Measurements from ENCODE around the gene ZNF407.

Gene ZNF407

DNA sequence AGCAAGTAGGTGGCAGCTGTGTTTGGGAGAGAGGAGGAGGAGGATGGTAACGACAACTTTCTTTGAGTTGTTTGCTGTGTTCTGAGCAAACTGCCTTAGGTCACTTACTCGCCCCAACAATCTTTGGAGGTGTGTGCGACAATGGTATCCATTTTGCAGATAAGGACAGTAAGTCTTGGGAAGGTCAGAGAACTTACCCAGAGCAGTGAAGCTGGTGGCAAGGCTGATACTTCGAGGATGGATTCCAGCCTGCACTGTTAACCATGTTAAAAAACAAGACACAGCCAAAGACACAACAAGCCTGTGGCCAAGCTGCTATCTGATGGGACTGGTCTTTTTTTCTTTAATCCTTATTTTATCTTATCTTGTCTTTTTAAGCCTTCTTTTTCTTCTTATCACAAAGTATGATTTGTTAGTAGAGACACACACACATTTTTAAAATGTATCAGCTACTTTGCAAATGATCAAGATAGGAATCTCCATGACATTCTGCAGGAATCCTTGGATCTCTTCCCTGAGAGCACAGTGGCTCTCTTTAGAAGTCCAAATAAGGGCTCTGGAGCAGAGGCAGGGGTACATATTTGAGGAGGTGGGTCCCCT is 35.4 kb upstream of the ZNF407 start:
- TF ChIP-seq CEBPB (IDR thresholded peaks at IDR 0.05) (no peak), TAF1 (IDR thresholded peaks at IDR 0.05; ENCODE audit: low read depth) (no peak), TCF12 (IDR thresholded peaks at IDR 0.05; ENCODE audit: low read depth) (no peak), EP300 (IDR thresholded peaks at IDR 0.05; ENCODE audit: borderline replicate concordance) (no peak), ZBTB7A (IDR thresholded peaks at IDR 0.05; ENCODE audit: low read depth) (no peak), FOXM1 (IDR thresholded peaks at IDR 0.05; ENCODE audit: borderline replicate concordance, low read depth) (no peak), RAD21 (IDR thresholded peaks at IDR 0.05; ENCODE audit: low read depth) (no peak), NFIC (IDR thresholded peaks at IDR 0.05) (no peak)
- TF ChIP-seq, protein P1, sequence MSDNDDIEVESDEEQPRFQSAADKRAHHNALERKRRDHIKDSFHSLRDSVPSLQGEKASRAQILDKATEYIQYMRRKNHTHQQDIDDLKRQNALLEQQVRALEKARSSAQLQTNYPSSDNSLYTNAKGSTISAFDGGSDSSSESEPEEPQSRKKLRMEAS (IDR thresholded peaks at IDR 0.05) = no peak
- TF ChIP-seq, protein P2, sequence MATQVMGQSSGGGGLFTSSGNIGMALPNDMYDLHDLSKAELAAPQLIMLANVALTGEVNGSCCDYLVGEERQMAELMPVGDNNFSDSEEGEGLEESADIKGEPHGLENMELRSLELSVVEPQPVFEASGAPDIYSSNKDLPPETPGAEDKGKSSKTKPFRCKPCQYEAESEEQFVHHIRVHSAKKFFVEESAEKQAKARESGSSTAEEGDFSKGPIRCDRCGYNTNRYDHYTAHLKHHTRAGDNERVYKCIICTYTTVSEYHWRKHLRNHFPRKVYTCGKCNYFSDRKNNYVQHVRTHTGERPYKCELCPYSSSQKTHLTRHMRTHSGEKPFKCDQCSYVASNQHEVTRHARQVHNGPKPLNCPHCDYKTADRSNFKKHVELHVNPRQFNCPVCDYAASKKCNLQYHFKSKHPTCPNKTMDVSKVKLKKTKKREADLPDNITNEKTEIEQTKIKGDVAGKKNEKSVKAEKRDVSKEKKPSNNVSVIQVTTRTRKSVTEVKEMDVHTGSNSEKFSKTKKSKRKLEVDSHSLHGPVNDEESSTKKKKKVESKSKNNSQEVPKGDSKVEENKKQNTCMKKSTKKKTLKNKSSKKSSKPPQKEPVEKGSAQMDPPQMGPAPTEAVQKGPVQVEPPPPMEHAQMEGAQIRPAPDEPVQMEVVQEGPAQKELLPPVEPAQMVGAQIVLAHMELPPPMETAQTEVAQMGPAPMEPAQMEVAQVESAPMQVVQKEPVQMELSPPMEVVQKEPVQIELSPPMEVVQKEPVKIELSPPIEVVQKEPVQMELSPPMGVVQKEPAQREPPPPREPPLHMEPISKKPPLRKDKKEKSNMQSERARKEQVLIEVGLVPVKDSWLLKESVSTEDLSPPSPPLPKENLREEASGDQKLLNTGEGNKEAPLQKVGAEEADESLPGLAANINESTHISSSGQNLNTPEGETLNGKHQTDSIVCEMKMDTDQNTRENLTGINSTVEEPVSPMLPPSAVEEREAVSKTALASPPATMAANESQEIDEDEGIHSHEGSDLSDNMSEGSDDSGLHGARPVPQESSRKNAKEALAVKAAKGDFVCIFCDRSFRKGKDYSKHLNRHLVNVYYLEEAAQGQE (IDR thresholded peaks at IDR 0.05; ENCODE audit: low read depth) = no peak
- TF ChIP-seq, protein P3, sequence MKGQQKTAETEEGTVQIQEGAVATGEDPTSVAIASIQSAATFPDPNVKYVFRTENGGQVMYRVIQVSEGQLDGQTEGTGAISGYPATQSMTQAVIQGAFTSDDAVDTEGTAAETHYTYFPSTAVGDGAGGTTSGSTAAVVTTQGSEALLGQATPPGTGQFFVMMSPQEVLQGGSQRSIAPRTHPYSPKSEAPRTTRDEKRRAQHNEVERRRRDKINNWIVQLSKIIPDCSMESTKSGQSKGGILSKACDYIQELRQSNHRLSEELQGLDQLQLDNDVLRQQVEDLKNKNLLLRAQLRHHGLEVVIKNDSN (IDR thresholded peaks at IDR 0.05) = no peak

DNA sequence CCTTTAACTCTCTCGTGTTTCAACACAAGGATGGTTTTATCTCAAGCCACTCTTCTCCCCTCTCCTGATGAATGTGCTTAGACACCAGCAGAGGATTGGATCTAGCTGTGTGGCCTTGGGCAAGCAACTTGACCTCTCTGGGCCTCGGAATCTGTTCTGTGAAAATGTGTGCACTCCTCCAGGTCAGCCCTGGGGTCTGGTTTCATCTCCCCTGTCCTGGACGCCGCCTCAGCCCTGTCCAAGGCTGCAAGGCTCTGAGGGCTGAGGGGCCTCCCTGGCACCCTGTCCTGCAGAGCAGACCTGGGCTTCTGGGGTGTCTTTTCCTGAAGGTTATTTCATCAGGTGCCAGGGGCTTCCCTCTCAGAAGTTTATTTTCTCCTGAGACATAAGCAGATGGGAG is 34.9 kb upstream of the ZNF407 start:
- no peak for TF ChIP-seq EGR1 (IDR thresholded peaks at IDR 0.05)
- no peak for TF ChIP-seq YY1 (IDR thresholded peaks at IDR 0.05; ENCODE audit: low read depth)
- TF ChIP-seq FOXM1 (IDR thresholded peaks at IDR 0.05; ENCODE audit: borderline replicate concordance, low read depth) = no peak
- no peak for TF ChIP-seq EP300 (IDR thresholded peaks at IDR 0.05; ENCODE audit: borderline replicate concordance)
- TF ChIP-seq CEBPB (IDR thresholded peaks at IDR 0.05) = no peak
- no peak for TF ChIP-seq CREB1 (IDR thresholded peaks at IDR 0.05; ENCODE audit: low read depth)
- TF ChIP-seq, protein P3 (IDR thresholded peaks at IDR 0.05) = no peak
- TF ChIP-seq RAD21 (IDR thresholded peaks at IDR 0.05; ENCODE audit: low read depth) = no peak
- TF ChIP-seq, protein P2 (IDR thresholded peaks at IDR 0.05; ENCODE audit: low read depth) = no peak
- no peak for TF ChIP-seq NFIC (IDR thresholded peaks at IDR 0.05)
- no peak for TF ChIP-seq ZBTB7A (IDR thresholded peaks at IDR 0.05; ENCODE audit: low read depth)
- no peak for TF ChIP-seq TEAD4 (IDR thresholded peaks at IDR 0.05)
- TF ChIP-seq, protein P1 (IDR thresholded peaks at IDR 0.05) = no peak
- TF ChIP-seq TCF12 (IDR thresholded peaks at IDR 0.05; ENCODE audit: low read depth) = no peak
- TF ChIP-seq TAF1 (IDR thresholded peaks at IDR 0.05; ENCODE audit: low read depth) = no peak

DNA sequence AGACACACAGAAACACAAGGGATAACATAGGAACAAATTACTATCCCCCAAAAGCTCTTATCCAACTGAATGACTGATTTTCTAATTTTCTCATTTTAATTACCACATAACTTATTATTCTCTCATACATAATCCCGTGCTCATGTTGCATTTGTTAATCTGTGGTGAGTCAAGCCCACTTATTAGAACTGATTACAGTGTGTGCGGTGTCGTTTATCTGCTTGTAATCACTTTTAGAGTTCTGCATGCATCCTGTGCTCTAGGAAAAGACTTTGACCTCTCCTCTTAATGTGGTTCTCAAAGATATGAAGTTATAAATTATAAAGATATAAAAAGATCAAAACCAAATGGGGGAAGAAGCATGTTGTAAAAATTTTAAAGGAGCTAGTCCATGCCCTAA is 33.7 kb upstream of the ZNF407 start:
- TF ChIP-seq TCF12 (IDR thresholded peaks at IDR 0.05; ENCODE audit: low read depth) = no peak
- no peak for TF ChIP-seq ZBTB7A (IDR thresholded peaks at IDR 0.05; ENCODE audit: low read depth)
- no peak for TF ChIP-seq NFIC (IDR thresholded peaks at IDR 0.05)
- TF ChIP-seq RAD21 (IDR thresholded peaks at IDR 0.05; ENCODE audit: low read depth) = no peak
- TF ChIP-seq TEAD4 (IDR thresholded peaks at IDR 0.05) = no peak
- TF ChIP-seq CEBPB (IDR thresholded peaks at IDR 0.05) = no peak
- TF ChIP-seq, protein P1 (IDR thresholded peaks at IDR 0.05) = no peak
- TF ChIP-seq, protein P3 (IDR thresholded peaks at IDR 0.05) = no peak
- TF ChIP-seq, protein P2 (IDR thresholded peaks at IDR 0.05; ENCODE audit: low read depth) = no peak
- TF ChIP-seq CREB1 (IDR thresholded peaks at IDR 0.05; ENCODE audit: low read depth) = no peak
- no peak for TF ChIP-seq FOXM1 (IDR thresholded peaks at IDR 0.05; ENCODE audit: borderline replicate concordance, low read depth)
- no peak for TF ChIP-seq EGR1 (IDR thresholded peaks at IDR 0.05)

All from Ishikawa (cell line).